AG04449 (cell line): ENCODE measurements around the gene ARFGAP2.

Source experiments
- CTCF ChIA-PET: fragments of 350-600 bp; formaldehyde crosslinking; extraction: SDS; loops from one replicate; lab custom pipeline; 2021; ENCODE audit warnings: antibody characterized with exemption; lab: Yijun Ruan, JAX
- POLR2A ChIA-PET: fragments of 400-600, 350-600 bp; formaldehyde crosslinking; extraction: SDS; loops from one replicate; lab custom pipeline; 2020; ENCODE audit warnings: antibody characterized with exemption, inconsistent platforms; lab: Yijun Ruan, JAX
- DNase-seq: peaks from one replicate; pipeline ENCODE4 v3.0.0-alpha.2; 2010; ENCODE audit warnings: low read depth, low spot score
- H3K4me3 ChIP-seq: 2 replicates; pipeline ENCODE4 v1.5.1; 2011; ENCODE audit warnings: low read depth, mild to moderate bottlenecking, control low read depth, low read length
- CTCF ChIP-seq: IDR thresholded peaks from one replicate; pipeline ENCODE4 v1.5.1; 2011; ENCODE audit warnings: mild to moderate bottlenecking, moderate library complexity, low read length, control low read depth, inconsistent platforms; ENCODE audit not compliant: insufficient read depth; ENCODE audit errors: missing control alignments

Gene ARFGAP2

GRCh38 chr11:47143322-47143721 lies 33.4 kb downstream of the ARFGAP2 start:
- POLR2A ChIA-PET: interaction anchor here (0.5 kb wide), 1 partner anchor 141 kb away, joined by 4 read pairs; no protein-coding TSS in a partner anchor
- CTCF ChIA-PET: interaction anchor here (1.0 to 3.6 kb wide), 6 partner anchors 8 to 256 kb away, joined by 4 to 35 read pairs (median 5); no protein-coding TSS in a partner anchor
- DNase-seq: peak; percentile 47
- no peak overlapping the region for H3K4me3 ChIP-seq
- no peak for TF ChIP-seq CTCF

GRCh38 chr11:47139878-47140277 lies 36.8 kb downstream of the ARFGAP2 start:
- H3K4me3 ChIP-seq: no peak overlapping the region
- TF ChIP-seq CTCF: no peak
- ChIA-PET CTCF (interaction anchor here (0.7 to 1.3 kb wide), 4 partner anchors 13 to 227 kb away, joined by 3 to 10 read pairs (median 4); no protein-coding TSS in a partner anchor), POLR2A (no interaction called here)
- DNase-seq: no peak

GRCh38 chr11:47137476-47137875 lies 39.2 kb downstream of the ARFGAP2 start:
- DNase-seq: no peak
- no peak overlapping the region for H3K4me3 ChIP-seq
- no peak for TF ChIP-seq CTCF
- POLR2A ChIA-PET: no interaction called here
- CTCF ChIA-PET: interaction anchor here (1.1 to 1.5 kb wide), 2 partner anchors 10 to 16 kb away, joined by 4 read pairs; no protein-coding TSS in a partner anchor

GRCh38 chr11:47136921-47137320 lies 39.8 kb downstream of the ARFGAP2 start:
- no peak for TF ChIP-seq CTCF
- POLR2A ChIA-PET: no interaction called here
- DNase-seq: no peak
- H3K4me3 ChIP-seq: no peak overlapping the region
- CTCF ChIA-PET: interaction anchor here (1.1 to 1.5 kb wide), 2 partner anchors 10 to 16 kb away, joined by 4 read pairs; no protein-coding TSS in a partner anchor

- POLR2A ChIA-PET: no interaction called here
- TF ChIP-seq CTCF: no peak
- CTCF ChIA-PET: interaction anchor here (1.5 kb wide), 1 partner anchor 17 kb away, joined by 4 read pairs; no protein-coding TSS in a partner anchor
- no peak overlapping the region for H3K4me3 ChIP-seq
- DNase-seq: no peak
These were observed 40.4 kb downstream of the ARFGAP2 start for GRCh38 chr11:47136327-47136726.

GRCh38 chr11:47132981-47133380 lies 43.7 kb downstream of the ARFGAP2 start:
- no peak overlapping the region for H3K4me3 ChIP-seq
- TF ChIP-seq CTCF: no peak
- ChIA-PET POLR2A (no interaction called here), CTCF (interaction anchor here (1.0 to 2.2 kb wide), 4 partner anchors 10 to 20 kb away, joined by 4 to 8 read pairs (median 5); no protein-coding TSS in a partner anchor)
- no peak for DNase-seq
